GM10847 (cell line): ENCODE data around the gene GDF9.

Experiments used
- POLR2A ChIP-seq: IDR thresholded peaks from 2 replicates; pipeline ENCODE4 v1.6.1; 2011; ENCODE audit not compliant: insufficient read length; ENCODE audit errors: extremely low read depth

The GDF9 gene

GRCh38 chr5:132883261-132883834 is 17.1 kb upstream of the GDF9 start:
- TF ChIP-seq POLR2A = no peak

- TF ChIP-seq POLR2A = no peak
Measured at GRCh38 chr5:132877938-132878337, 11.7 kb upstream of the GDF9 start.

GRCh38 chr5:132877466-132877865 is 11.2 kb upstream of the GDF9 start:
- no peak for TF ChIP-seq POLR2A

GRCh38 chr5:132876020-132876759 is 9.9 kb upstream of the GDF9 start:
- TF ChIP-seq POLR2A = no peak

- TF ChIP-seq POLR2A = no peak
Measured at GRCh38 chr5:132873930-132874271, 7.6 kb upstream of the GDF9 start.

- no peak for TF ChIP-seq POLR2A
Measured at GRCh38 chr5:132873119-132873929, 7.1 kb upstream of the GDF9 start, which contains the start of gene LEAP2. Gene LEAP2, plus strand, starts transcription at chr5:132873668. Its CDS starts 27 bp downstream, at chr5:132873695.

GRCh38 chr5:132872788-132873118 is 6.5 kb upstream of the GDF9 start:
- TF ChIP-seq POLR2A = no peak

GRCh38 chr5:132871459-132872284 is 5.4 kb upstream of the GDF9 start:
- no peak for TF ChIP-seq POLR2A

GRCh38 chr5:132870801-132871200 is 4.5 kb upstream of the GDF9 start:
- no peak for TF ChIP-seq POLR2A

- TF ChIP-seq POLR2A = no peak
Measured at GRCh38 chr5:132868754-132869153, 2.5 kb upstream of the GDF9 start.

- no peak for TF ChIP-seq POLR2A
Measured at GRCh38 chr5:132867046-132867451, 780 bp upstream of the GDF9 start.

GRCh38 chr5:132865668-132866341 is 464 bp downstream of the GDF9 start:
- no peak for TF ChIP-seq POLR2A

GRCh38 chr5:132860742-132861141 is 5.5 kb downstream of the GDF9 start:
- no peak for TF ChIP-seq POLR2A

GRCh38 chr5:132859889-132860437 is 6.3 kb downstream of the GDF9 start:
- no peak for TF ChIP-seq POLR2A
